ENCODE data around the gene MYLK.

MYLK gene

GRCh38 chr3:123791898-123792297 lies 92.2 kb downstream of the MYLK start:
- no peak for DNase-seq

GRCh38 chr3:123791417-123791816 lies 92.7 kb downstream of the MYLK start:
- no peak for DNase-seq

GRCh38 chr3:123791073-123791370 lies 93.1 kb downstream of the MYLK start:
- no peak for DNase-seq

- no peak for DNase-seq
Observed at GRCh38 chr3:123790254-123791072, 93.7 kb downstream of the MYLK start.

- no peak for DNase-seq
Observed at GRCh38 chr3:123789760-123790159, 94.4 kb downstream of the MYLK start.

GRCh38 chr3:123789160-123789559 lies 95.0 kb downstream of the MYLK start:
- DNase-seq = no peak

GRCh38 chr3:123788710-123789109 lies 95.4 kb downstream of the MYLK start:
- no peak for DNase-seq

GRCh38 chr3:123787133-123787532 lies 97.0 kb downstream of the MYLK start:
- DNase-seq = no peak

- no peak for DNase-seq
Observed at GRCh38 chr3:123785602-123786001, 98.5 kb downstream of the MYLK start.

GRCh38 chr3:123783811-123784210 lies 100.3 kb downstream of the MYLK start:
- no peak for DNase-seq

GRCh38 chr3:123783050-123783689 lies 101.0 kb downstream of the MYLK start:
- DNase-seq = no peak

- DNase-seq = no peak
Observed at GRCh38 chr3:123782488-123782887, 101.6 kb downstream of the MYLK start.

GRCh38 chr3:123781571-123782275 lies 102.4 kb downstream of the MYLK start:
- DNase-seq = no peak

- DNase-seq = no peak
Observed at GRCh38 chr3:123781138-123781537, 103.0 kb downstream of the MYLK start.

- DNase-seq = no peak
Observed at GRCh38 chr3:123780656-123781055, 103.5 kb downstream of the MYLK start.

- DNase-seq = no peak
Observed at GRCh38 chr3:123779655-123780231, 104.4 kb downstream of the MYLK start.

GRCh38 chr3:123778991-123779622 lies 105.0 kb downstream of the MYLK start:
- DNase-seq = no peak

GRCh38 chr3:123778525-123778924 lies 105.6 kb downstream of the MYLK start:
- no peak for DNase-seq

GRCh38 chr3:123776071-123776782 lies 107.9 kb downstream of the MYLK start:
- DNase-seq = no peak

- DNase-seq = no peak
Observed at GRCh38 chr3:123774474-123774873, 109.7 kb downstream of the MYLK start.

- DNase-seq = no peak
Observed at GRCh38 chr3:123773681-123774431, 110.3 kb downstream of the MYLK start.

- DNase-seq = no peak
Observed at GRCh38 chr3:123769356-123769743, 114.8 kb downstream of the MYLK start.

All from activated naive CD4-positive, alpha-beta T cell treated with Interleukin-2 at 50 U/mL for 16 hours (primary cell).